SK-N-SH treated with all-trans-retinoic acid at 6 μM for 48 hours (cell line): ENCODE results near the gene GXYLT1.

Source experiments
- ATAC-seq: fragments of 200-7000 bp; cut with Tn5 transposase; 3 replicates; pipeline ENCODE4 v1.9.1; 2020; ENCODE audit warnings: mild to moderate bottlenecking, moderate library complexity
- ARNTL ChIP-seq: fragments of 450-650 bp; formaldehyde crosslinking; IDR thresholded peaks from 2 replicates; pipeline ENCODE4 v1.5.0; 2020; ENCODE audit warnings: low read depth, mild to moderate bottlenecking, moderate library complexity, borderline replicate concordance
- BACH2 ChIP-seq: fragments of 250-450 bp; sonication (Bioruptor Pico); IDR thresholded peaks from 2 replicates; pipeline ENCODE4 v1.9.0; 2021; ENCODE audit warnings: mild to moderate bottlenecking, borderline replicate concordance
- CSDC2 ChIP-seq: fragments of 250-450 bp; sonication (Bioruptor Pico); IDR thresholded peaks from 2 replicates; pipeline ENCODE4 v1.5.0; 2020; ENCODE audit warnings: mild to moderate bottlenecking, moderate library complexity
- ESRRG ChIP-seq: fragments of 250-450 bp; sonication (Bioruptor Pico); IDR thresholded peaks from 2 replicates; pipeline ENCODE4 v1.6.1; 2021; ENCODE audit warnings: mild to moderate bottlenecking
- GLIS3 ChIP-seq: fragments of 250-450 bp; sonication (Bioruptor Pico); IDR thresholded peaks from 2 replicates; pipeline ENCODE4 v1.5.0; 2020; ENCODE audit warnings: mild to moderate bottlenecking, moderate library complexity
- ISL1 ChIP-seq: fragments of 250-450 bp; sonication (Bioruptor Pico); IDR thresholded peaks from 2 replicates; pipeline ENCODE4 v2.1.2; 2022; ENCODE audit warnings: mild to moderate bottlenecking, moderate library complexity
- PPARA ChIP-seq: fragments of 250-450 bp; sonication (Bioruptor Pico); IDR thresholded peaks from 2 replicates; pipeline ENCODE4 v1.5.0; 2020; ENCODE audit warnings: mild to moderate bottlenecking, borderline replicate concordance
- RARB ChIP-seq: fragments of 250-450 bp; sonication (Bioruptor Pico); IDR thresholded peaks from 2 replicates; pipeline ENCODE4 v1.8.0; 2021; ENCODE audit warnings: mild to moderate bottlenecking, moderate library complexity
- SNAI2 ChIP-seq: fragments of 250-450 bp; sonication (Bioruptor Pico); IDR thresholded peaks from 2 replicates; pipeline ENCODE4 v1.5.0; 2020; ENCODE audit warnings: mild to moderate bottlenecking, moderate library complexity
- TOX ChIP-seq: fragments of 250-450 bp; sonication (Bioruptor Pico); IDR thresholded peaks from 2 replicates; pipeline ENCODE4 v1.8.0; 2021; ENCODE audit warnings: mild to moderate bottlenecking, moderate library complexity, borderline replicate concordance
- ZC3H10 ChIP-seq: fragments of 250-450 bp; sonication (Bioruptor Pico); IDR thresholded peaks from 2 replicates; pipeline ENCODE4 v1.5.1; 2021; ENCODE audit warnings: mild to moderate bottlenecking, moderate library complexity
- ZFP3 ChIP-seq: fragments of 250-450 bp; sonication (Bioruptor Pico); IDR thresholded peaks from 2 replicates; pipeline ENCODE4 v1.5.0; 2020; ENCODE audit warnings: mild to moderate bottlenecking, moderate library complexity
- ZFP30 ChIP-seq: fragments of 450-650 bp; formaldehyde crosslinking; IDR thresholded peaks from 2 replicates; pipeline ENCODE4 v1.5.0; 2022; ENCODE audit warnings: mild to moderate bottlenecking, moderate library complexity
- ZNF70 ChIP-seq: fragments of 450-650 bp; formaldehyde crosslinking; IDR thresholded peaks from 2 replicates; pipeline ENCODE4 v1.5.0; 2020; ENCODE audit warnings: mild to moderate bottlenecking, moderate library complexity
- ZNF8 ChIP-seq: fragments of 450-650 bp; formaldehyde crosslinking; IDR thresholded peaks from 2 replicates; pipeline ENCODE4 v1.5.0; 2020; ENCODE audit warnings: mild to moderate bottlenecking, moderate library complexity
- TF ChIP-seq, protein P1 (sequence below): fragments of 250-450 bp; sonication (Bioruptor Pico); IDR thresholded peaks from 2 replicates; pipeline ENCODE4 v1.8.0; 2020; ENCODE audit warnings: mild to moderate bottlenecking, moderate library complexity, borderline replicate concordance
- TF ChIP-seq, protein P2 (sequence below): fragments of 250-450 bp; sonication (Bioruptor Pico); IDR thresholded peaks from 2 replicates; pipeline ENCODE4 v1.5.1; 2020; ENCODE audit warnings: low read depth, mild to moderate bottlenecking, moderate library complexity
- TF ChIP-seq, protein P3 (sequence below): fragments of 250-450 bp; sonication (Bioruptor Pico); IDR thresholded peaks from 2 replicates; pipeline ENCODE4 v1.8.0; 2021; ENCODE audit warnings: low read depth, mild to moderate bottlenecking, moderate library complexity, borderline replicate concordance
- TF ChIP-seq, protein P4 (sequence below): fragments of 250-450 bp; sonication (Bioruptor Pico); IDR thresholded peaks from 2 replicates; pipeline ENCODE4 v1.5.1; 2021; ENCODE audit warnings: mild to moderate bottlenecking, moderate library complexity
- TF ChIP-seq, protein P5 (sequence below): fragments of 250-450 bp; sonication (Bioruptor Pico); IDR thresholded peaks from 2 replicates; pipeline ENCODE4 v1.5.0; 2020; ENCODE audit warnings: mild to moderate bottlenecking, moderate library complexity

Gene GXYLT1

DNA sequence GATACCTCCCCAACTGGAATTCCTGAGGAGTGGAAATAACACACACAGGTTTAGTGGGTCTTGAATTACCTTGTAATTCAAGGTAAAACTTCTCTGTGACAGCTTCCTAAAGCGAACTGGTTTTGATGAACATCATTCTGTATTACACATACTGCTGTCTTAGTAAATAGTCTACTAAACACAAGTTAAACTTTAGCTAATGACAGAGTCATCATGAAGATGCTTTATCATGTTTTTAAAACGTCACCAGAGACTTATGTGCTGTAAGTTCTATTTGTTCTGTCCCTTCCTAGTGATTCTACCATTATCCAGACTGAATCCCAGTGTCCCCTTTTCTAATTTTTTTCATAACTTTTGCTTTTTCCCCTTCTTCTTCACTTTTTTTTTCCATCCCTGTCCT, 11.6 kb upstream of the GXYLT1 start:
- ATAC-seq: no peak
- no peak for TF ChIP-seq TOX (CRISPR knock-in tag)
- TF ChIP-seq ZFP3 (CRISPR knock-in tag): no peak
- TF ChIP-seq ESRRG (CRISPR knock-in tag): no peak
- TF ChIP-seq, protein P1, sequence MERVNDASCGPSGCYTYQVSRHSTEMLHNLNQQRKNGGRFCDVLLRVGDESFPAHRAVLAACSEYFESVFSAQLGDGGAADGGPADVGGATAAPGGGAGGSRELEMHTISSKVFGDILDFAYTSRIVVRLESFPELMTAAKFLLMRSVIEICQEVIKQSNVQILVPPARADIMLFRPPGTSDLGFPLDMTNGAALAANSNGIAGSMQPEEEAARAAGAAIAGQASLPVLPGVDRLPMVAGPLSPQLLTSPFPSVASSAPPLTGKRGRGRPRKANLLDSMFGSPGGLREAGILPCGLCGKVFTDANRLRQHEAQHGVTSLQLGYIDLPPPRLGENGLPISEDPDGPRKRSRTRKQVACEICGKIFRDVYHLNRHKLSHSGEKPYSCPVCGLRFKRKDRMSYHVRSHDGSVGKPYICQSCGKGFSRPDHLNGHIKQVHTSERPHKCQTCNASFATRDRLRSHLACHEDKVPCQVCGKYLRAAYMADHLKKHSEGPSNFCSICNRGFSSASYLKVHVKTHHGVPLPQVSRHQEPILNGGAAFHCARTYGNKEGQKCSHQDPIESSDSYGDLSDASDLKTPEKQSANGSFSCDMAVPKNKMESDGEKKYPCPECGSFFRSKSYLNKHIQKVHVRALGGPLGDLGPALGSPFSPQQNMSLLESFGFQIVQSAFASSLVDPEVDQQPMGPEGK: no peak
- TF ChIP-seq ARNTL (CRISPR knock-in tag): no peak
- TF ChIP-seq, protein P2, sequence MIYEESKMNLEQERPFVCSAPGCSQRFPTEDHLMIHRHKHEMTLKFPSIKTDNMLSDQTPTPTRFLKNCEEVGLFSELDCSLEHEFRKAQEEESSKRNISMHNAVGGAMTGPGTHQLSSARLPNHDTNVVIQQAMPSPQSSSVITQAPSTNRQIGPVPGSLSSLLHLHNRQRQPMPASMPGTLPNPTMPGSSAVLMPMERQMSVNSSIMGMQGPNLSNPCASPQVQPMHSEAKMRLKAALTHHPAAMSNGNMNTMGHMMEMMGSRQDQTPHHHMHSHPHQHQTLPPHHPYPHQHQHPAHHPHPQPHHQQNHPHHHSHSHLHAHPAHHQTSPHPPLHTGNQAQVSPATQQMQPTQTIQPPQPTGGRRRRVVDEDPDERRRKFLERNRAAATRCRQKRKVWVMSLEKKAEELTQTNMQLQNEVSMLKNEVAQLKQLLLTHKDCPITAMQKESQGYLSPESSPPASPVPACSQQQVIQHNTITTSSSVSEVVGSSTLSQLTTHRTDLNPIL: no peak
- TF ChIP-seq CSDC2 (CRISPR knock-in tag): no peak
- no peak for TF ChIP-seq ISL1
- TF ChIP-seq SNAI2 (CRISPR knock-in tag): no peak
- no peak for TF ChIP-seq GLIS3 (CRISPR knock-in tag)
- no peak for TF ChIP-seq ZNF70

DNA sequence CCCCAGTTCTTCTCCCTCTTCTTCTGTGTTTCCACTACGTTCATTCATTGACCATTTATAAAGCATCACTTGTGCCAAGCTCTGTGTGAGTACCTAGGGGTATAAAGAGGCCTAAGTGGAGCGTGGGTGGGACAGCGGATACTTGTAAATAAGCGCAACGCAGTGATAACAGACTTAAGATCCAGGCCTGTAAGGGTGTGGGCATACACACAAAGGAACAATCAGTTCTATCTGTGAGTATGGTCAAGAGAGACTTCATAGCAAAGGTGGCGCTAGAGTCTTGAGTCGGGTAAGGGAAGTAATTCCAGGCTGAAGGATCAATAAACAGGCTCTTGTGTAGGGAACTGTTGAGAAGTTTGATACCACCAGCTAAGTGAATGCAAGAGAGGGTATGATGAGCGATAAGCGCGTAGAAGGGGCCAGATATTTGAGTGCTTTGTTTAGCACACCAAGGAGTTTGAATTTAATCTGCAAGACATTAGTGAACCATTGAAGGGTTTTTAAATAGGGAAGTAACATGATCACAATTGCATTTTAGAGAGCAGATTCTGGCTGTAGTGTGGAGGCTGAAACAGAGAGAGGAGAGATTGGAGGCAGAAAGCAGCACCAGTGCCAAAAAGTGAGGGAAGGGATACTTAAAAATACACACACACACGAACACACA, 1.0 kb upstream of the GXYLT1 start:
- TF ChIP-seq, protein P2: no peak
- TF ChIP-seq, all 23 proteins: peak for 0
- ATAC-seq: no peak

DNA sequence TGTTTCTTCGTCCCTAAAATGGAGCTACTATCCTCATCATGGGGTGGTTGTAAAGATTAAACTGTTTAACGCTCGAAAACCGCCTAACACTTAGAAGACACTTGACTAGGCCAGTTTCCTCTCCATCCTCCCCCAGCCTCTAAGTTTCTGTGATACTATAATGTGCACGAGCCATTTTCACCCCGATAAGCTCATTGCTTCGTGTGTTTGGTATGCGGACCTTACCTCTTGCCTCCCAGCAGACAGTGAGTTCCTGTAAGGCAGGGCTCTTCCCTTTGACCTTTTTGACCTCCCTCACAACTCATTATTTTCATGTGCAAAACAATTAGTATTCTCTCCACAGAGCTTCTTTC, 499 bp upstream of the GXYLT1 start:
- TF ChIP-seq RARB (no peak), BACH2 (CRISPR knock-in tag) (no peak)
- TF ChIP-seq, protein P3, sequence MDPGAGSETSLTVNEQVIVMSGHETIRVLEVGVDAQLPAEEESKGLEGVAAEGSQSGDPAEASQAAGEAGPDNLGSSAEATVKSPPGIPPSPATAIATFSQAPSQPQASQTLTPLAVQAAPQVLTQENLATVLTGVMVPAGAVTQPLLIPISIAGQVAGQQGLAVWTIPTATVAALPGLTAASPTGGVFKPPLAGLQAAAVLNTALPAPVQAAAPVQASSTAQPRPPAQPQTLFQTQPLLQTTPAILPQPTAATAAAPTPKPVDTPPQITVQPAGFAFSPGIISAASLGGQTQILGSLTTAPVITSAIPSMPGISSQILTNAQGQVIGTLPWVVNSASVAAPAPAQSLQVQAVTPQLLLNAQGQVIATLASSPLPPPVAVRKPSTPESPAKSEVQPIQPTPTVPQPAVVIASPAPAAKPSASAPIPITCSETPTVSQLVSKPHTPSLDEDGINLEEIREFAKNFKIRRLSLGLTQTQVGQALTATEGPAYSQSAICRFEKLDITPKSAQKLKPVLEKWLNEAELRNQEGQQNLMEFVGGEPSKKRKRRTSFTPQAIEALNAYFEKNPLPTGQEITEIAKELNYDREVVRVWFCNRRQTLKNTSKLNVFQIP: no peak
- peak; percentile 4; the same call in 2 of the 3 replicates for ATAC-seq

DNA sequence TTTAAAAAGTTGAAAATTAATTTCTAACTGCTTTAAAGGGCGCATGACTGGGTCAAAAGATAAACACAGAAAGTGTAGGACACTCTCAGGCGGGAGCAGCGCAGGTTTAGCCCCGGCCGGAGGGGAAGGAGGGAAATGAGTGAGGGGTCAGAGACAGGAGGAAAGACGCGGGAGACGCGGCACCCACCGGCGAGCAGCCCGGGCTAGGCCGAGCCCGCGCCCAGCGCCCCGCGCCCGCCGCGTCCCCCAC, 591 bp downstream of the GXYLT1 start:
- TF ChIP-seq TOX (CRISPR knock-in tag) (no peak), ZC3H10 (no peak)
- no peak; the same call in 1 of the 3 replicates for ATAC-seq

DNA sequence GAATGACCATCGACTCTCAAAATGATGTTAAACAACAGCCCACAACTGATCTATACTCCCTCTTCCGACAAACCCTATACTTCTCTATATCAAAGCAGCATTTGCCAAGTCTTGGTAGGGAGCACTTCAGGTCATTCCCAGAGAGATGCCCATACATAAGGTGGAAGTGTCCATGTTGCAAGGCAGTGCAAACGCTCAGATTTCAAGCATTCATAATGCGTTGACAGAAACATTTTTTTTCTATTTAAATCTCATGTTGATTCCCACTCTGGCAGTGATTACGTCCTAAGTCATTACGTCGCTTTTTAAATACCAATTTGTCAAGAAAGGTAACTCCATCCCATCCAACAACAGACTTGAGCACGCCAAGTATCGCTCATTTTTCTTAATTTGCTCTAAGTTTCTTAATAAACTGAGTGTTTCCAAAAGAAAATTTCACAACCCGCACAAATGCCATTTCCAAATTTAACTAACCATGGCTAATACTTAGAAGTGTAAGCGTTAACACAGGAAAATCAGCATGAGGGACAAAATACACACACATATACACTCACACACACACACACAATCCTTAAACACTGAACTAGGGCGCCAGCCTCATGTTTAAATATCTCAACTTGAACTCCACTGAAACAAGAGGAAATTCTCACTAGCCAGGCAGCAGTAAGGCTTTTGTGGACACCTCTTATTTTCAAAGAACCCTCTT, 1.1 kb downstream of the GXYLT1 start:
- TF ChIP-seq, protein P4, sequence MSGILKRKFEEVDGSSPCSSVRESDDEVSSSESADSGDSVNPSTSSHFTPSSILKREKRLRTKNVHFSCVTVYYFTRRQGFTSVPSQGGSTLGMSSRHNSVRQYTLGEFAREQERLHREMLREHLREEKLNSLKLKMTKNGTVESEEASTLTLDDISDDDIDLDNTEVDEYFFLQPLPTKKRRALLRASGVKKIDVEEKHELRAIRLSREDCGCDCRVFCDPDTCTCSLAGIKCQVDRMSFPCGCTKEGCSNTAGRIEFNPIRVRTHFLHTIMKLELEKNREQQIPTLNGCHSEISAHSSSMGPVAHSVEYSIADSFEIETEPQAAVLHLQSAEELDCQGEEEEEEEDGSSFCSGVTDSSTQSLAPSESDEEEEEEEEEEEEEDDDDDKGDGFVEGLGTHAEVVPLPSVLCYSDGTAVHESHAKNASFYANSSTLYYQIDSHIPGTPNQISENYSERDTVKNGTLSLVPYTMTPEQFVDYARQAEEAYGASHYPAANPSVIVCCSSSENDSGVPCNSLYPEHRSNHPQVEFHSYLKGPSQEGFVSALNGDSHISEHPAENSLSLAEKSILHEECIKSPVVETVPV: no peak
- no peak for TF ChIP-seq ZFP30

DNA sequence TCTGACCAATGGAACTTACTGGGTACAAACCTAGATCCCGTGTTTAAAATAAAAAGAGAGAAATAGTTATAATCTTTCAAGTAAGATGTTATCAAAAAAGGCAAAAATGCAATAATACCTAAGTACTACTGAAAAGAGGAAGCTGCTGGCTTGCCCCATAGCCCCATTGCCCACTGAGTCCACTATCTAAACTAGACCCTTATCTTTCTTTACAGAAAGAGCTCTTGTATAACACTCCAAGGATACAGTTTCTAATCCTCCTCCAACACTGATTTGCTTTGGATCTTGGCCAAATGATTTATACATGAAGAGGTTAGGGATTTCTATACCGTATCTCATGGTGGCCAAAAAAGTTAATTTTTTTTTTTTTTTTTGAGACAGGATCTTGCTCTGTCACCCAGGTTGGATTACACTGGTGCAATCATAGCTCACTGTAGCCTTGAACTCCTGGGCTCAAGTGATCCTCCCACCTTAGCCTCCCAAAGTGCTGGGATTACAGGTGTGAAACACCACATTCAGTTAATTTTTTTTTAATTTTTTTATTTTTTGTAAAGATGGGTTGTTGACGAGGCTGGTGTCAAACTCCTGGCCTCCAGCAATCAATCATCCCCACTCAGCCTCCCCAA, 2.6 kb downstream of the GXYLT1 start:
- no peak for ATAC-seq
- TF ChIP-seq, protein P5, sequence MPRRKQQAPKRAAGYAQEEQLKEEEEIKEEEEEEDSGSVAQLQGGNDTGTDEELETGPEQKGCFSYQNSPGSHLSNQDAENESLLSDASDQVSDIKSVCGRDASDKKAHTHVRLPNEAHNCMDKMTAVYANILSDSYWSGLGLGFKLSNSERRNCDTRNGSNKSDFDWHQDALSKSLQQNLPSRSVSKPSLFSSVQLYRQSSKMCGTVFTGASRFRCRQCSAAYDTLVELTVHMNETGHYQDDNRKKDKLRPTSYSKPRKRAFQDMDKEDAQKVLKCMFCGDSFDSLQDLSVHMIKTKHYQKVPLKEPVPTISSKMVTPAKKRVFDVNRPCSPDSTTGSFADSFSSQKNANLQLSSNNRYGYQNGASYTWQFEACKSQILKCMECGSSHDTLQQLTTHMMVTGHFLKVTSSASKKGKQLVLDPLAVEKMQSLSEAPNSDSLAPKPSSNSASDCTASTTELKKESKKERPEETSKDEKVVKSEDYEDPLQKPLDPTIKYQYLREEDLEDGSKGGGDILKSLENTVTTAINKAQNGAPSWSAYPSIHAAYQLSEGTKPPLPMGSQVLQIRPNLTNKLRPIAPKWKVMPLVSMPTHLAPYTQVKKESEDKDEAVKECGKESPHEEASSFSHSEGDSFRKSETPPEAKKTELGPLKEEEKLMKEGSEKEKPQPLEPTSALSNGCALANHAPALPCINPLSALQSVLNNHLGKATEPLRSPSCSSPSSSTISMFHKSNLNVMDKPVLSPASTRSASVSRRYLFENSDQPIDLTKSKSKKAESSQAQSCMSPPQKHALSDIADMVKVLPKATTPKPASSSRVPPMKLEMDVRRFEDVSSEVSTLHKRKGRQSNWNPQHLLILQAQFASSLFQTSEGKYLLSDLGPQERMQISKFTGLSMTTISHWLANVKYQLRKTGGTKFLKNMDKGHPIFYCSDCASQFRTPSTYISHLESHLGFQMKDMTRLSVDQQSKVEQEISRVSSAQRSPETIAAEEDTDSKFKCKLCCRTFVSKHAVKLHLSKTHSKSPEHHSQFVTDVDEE (CRISPR knock-in tag): no peak
- TF ChIP-seq PPARA (CRISPR knock-in tag): no peak
- TF ChIP-seq, protein P2: no peak
- TF ChIP-seq ZNF8 (CRISPR knock-in tag): no peak
- TF ChIP-seq RARB: no peak

More for the DNA sequence above, 1.1 kb downstream of the GXYLT1 start:
- ATAC-seq: peak; percentile 15; the same call in 2 of the 3 replicates
